ENCODE data around the gene ATP6V1G2.
"Not testable (repeated sequence)": the region's sequence is repeated elsewhere in the genome, so short reads cannot be mapped to it uniquely, and the experiment has no call there.

Gene ATP6V1G2

DNA sequence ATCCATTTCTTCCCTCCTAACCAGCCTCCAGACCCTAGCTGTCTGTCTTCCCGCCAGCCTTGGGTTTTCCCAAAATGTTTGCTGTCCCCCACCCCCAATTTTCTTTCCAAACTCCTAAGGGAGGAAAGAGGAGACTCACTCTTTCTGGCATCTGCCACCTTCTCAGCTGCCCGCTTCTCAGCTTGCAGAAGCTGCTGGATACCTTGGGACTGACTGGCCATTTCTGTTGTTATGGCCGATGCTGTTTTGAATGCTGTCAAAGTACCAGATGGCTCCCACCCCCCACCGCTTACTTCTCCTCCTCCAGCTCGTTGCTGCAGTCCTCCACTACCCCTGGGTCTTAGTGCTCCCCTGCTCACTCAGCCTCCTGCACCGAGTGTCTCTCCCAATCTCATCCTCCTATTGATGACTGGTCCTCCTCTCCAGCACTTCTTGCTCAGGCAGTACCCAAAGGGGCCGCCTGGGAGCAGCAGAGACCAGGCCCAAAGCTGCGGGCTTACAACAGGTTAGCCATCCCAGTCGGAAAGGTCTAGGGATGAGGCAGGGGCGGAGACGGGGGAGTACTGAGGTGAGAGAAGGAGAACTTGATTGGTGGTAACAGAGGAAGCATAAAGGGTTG lies at the start of gene ATP6V1G2:
Gene ATP6V1G2 (minus strand): TSS at position 270 of the 619 bp plus-strand sequence. CDS start 49 bp downstream, at position 221.
- peak; percentile 96 to 97 for DNase-seq

DNA sequence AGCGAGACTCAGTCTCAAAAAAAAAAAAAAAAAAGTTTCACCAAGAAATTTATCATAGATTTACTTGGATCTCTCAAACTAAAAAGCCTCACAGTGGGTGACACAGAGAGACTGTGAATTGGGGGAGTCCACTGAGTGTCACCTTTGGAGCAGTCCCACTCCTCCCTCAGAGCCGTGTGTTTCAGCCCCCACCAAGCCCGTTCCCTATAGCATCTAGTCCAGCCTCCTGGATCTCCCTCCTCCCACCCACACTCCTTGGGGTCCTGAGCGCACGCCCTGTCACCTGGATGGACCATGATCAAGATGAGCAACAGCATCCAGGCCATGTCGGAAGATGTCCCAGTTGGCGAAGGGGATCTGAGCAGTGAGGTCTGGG lies 46.0 kb upstream of the ATP6V1G2 start:
- no peak for DNase-seq

DNA sequence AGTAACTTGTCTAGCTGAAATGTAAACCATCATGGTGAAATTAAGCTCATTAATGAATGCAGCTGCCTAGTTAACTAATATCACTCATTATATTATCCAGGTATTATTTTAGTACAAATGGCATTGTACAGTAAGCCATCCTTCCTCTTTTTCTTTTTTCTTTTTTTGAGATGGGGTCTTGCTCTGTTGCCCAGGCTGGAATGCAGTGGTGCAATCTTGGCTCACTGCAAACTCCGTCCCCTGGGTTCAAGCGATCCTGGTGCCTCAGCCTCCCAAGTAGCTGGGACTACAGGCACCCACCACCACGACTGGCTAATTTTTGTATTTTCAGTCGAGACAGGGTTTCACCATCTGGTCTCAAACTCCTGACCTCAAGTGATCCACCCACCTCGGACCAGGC lies 44.3 kb upstream of the ATP6V1G2 start:
- not testable (repeated sequence) for DNase-seq

DNA sequence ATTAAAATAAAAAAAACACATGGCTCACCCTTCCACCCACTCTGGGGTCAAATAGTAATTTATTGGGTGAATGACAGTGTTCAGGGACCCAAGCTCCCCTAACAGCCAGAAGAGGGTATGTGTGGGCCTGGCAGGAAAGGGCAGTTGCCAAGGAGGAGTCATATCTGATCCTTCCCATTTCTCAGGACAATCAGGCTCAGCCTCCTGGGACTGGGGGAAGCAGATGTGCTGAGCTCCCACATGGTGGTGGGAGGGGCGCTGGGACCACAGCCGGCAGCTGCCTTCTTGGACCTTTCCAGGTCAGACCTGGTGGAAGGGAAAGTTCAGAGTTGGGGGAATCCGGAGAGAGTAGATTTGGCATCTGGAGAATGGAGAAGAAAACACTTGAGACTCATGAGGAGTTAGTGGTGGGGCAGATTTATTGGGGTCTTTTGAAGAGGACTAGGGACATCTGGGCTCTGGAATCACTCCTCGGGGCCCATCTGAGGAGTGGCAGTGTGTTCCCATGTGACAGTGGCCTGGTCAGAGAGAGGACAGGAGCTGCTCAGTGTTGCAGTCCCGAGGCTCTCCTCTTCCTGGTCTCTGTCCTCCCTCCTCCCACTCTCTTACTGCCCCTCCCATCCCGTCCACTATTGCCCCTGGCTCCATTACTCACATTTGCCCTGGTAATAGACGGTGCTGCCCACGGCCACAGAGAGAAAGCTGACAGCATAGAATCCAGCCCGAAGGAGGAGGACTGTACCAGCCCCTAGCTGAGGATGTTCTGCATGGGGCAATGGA lies 42.7 kb upstream of the ATP6V1G2 start:
- DNase-seq, result no peak

DNA sequence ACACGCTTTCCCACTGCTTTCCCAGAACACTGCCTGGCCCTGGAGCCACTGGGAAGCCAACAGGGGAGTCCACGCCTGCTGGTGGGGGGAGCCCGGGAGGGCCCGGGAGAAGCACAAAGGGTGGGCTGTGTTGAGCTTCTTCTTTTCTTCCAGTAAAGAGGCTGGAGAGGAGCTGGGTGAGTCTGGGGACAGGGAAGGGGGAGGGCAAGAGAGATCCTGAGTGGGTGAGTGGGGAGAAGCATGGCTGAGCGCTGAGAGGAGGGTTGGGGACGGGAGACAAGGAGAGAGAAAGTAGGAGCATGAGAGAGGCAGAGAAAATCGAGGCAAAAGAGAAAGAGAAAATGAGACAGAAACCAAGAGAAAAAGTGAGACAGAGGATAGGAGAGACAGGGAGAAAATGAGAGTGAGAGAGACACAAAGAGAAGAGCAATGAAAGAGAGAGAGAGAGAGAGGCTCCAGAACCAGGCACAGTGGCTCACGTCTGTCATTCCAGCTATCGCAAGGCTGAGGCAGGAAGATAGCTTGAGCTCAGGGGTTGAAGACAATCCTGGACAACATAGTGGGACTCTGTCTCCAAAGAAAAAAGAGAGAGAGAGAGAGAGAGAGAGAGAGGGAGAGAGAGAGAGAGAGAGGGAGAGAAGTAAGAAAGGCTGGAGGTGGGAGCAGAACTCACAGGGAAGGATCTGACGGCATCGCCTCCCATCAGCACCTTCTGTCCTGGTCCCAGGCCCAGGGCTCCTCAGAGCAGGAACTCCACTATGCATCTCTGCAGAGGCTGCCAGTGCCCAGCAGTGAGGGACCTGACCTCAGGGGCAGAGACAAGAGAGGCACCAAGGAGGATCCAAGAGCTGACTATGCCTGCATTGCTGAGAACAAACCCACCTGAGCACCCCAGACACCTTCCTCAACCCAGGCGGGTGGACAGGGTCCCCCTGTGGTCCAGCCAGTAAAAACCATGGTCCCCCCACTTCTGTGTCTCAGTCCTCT lies 41.7 kb upstream of the ATP6V1G2 start:
- peak; percentile 49 for DNase-seq

DNA sequence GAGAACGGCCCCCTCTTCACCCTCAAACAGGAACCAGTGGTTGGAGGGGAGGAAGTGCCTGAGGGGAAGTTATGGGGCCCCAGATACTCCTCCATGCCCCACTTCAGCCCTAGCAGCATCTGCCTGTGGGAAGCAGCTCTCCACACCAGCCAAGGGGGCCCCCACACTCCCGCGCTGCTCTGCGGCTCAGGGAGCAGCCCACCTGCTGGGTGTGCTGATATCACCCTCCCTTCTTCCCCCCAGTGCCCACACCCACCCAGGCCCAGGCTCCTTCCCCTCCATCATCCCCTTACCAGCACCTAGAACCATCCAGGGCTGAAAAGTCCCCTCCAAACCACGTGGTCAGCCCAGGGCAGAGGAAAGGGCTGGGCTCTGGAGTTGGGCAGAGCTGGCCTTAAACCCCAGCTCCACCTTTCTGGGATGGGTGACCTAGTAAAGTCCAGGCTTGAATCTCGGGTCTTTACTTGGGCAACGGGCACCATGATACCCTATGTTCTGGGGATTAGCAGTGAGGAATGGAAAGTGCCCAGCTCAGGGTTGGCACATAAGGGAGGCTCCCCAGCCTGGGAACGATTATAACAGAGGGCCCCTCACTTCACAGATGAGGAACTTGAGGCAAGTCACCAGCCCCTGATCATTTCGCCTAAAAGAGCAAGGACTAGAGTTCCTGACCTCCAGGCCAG lies 40.3 kb upstream of the ATP6V1G2 start:
- DNase-seq, result peak; percentile 44 to 49

DNA sequence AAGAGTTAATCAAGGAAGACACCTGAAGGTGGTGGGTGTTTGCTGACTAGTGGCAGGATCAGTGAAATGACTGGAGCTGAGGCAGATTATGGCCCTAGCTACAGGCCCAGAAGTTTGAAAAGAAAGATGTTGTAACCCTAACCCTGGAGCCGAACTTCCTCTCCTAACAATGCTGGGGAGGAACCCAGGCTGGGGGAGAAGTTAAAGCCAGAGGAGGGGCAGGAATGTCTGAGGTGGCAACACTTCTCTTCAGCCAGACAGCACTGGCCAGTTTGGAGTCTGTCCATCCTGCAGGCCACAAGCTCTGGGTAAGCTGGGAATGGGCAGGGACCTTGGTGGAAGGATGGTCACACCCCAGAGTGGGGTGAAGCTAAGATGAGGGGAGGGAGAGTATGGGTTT lies 39.6 kb upstream of the ATP6V1G2 start, which contains the start of gene LST1:
Gene LST1 (plus strand): TSS at position 270 of the 400 bp plus-strand sequence. CDS start 1,023 bp downstream, outside the sequence.
- no peak for DNase-seq

DNA sequence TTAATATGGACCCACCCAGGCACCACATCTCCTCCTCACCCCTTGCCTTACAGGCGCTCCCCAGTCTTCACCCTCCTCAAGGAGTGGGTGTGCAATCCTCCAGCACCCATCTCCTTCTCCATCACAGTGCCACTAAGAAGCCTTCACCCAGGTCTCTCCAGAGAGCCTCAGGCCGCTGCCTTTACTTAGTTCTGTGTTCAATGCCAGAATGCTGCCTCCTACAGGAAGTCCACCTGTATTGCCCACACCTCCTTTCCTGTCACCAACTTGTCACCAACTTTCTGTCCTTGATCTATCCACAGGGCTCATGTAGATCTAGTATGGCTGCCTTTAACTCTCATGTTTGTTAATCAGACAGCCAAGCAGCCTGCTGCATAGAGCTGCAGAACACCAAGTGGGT lies 39.1 kb upstream of the ATP6V1G2 start:
- peak; percentile 69 to 71 for DNase-seq

DNA sequence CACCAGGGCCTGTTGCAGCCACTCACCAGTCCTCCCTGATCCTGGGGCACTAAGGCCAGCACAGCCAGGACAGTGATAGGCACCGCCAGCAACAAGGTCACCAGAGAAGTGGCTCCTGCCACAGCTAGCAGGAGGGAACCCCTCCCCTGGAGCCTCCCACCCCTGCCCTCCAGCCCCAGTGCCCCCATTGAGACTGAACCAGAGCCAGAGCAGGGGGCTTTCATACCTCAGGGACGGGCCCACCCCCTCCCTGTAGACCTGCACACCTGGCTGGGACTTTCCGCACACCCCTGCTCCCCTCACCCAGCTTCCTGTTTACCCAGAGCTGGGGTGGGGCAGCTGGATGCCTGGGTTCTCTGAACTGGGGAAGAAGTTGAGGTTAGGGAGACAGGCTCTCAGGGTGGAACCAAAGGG lies 35.8 kb upstream of the ATP6V1G2 start, which contains the start of gene LTB:
Gene LTB (minus strand): TSS at position 195 of the 414 bp plus-strand sequence. CDS start 7 bp downstream, at position 188.
- DNase-seq, result peak in 1 of 2 experiments; percentile 57

DNA sequence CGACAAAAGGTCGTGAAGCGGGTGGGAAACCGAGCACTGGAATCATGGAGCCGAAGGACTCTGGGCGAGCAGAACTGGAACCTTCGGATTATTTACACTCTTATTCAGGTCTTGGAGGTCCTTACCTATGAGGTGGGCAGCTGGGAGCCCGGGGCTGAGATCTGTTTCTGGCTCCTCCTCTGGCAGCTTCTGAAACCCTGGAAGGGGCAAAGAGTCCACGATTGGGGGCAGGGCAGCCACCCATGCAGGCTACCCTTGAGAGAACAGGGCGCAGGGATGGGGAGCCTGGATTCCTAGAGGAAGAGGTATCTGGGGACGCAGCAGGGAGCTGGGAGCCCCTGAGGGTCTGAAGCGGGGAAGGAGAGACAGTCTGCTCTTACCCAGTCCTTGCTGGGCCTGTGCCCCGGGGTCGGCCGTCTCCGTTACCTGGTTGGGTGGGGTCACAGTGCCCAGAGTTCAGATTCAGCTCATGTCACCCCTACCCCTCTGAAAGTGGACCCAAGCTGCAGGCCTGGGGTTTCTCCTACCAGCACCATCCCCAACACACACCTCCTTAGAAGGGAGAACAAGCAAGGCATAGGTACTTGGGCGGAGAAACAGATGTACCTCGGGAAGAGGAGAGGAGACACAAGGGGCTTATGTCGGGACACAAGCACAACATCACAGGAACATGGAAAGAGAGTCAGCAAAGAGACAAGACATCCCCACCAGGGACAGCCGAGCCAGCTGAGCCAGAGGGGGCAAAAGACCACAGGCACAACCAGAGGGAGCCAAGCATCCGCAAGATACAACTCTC lies 35.2 kb upstream of the ATP6V1G2 start:
- peak in 1 of 2 experiments; percentile 60 for DNase-seq

DNA sequence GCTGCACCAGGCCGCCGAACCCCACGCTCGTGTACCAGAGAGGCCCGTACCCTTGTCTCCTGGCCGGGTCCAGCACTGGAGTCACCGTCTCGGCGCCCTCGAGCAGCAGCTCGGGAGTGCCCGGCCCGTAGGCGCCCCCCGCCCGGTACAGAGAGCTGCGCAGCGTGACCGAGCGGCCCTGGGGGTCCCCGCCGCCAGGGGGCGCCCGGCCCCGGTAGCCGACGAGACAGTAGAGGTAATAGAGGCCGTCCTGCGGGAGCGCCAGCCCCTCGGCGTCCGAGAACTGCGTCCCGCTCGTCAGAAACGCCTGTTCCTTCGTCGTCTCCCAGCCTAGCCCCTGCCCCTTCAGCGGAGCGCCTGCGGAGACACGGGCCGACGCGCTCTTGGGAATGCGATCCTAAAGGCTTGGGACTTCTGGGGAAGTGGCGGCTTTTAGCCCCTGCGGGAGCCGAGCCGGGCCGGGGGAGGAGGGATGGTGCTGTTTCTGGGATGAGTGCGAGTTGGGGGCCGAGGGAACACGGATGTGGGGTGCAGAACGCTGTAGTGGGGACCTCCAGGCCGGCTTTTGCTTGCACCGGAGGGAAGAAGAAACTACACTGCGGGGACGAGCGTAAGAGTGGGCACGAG lies 34.5 kb upstream of the ATP6V1G2 start:
- peak; percentile 94 to 95 for DNase-seq

DNA sequence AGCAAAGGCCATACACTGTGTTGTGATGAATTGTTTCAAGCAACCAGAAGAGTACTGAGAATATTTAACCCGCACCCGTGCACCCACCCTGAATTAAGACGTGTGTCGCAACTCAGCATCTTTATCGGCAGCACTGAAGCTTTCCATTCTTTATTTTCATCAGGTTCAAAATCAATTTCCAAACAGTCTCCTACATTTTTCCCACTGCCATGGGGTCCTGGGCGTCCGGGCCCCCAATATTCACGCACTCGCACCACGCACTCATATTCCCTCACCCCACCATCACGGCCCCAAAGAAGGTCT lies 34.0 kb upstream of the ATP6V1G2 start:
- no peak for DNase-seq

DNA sequence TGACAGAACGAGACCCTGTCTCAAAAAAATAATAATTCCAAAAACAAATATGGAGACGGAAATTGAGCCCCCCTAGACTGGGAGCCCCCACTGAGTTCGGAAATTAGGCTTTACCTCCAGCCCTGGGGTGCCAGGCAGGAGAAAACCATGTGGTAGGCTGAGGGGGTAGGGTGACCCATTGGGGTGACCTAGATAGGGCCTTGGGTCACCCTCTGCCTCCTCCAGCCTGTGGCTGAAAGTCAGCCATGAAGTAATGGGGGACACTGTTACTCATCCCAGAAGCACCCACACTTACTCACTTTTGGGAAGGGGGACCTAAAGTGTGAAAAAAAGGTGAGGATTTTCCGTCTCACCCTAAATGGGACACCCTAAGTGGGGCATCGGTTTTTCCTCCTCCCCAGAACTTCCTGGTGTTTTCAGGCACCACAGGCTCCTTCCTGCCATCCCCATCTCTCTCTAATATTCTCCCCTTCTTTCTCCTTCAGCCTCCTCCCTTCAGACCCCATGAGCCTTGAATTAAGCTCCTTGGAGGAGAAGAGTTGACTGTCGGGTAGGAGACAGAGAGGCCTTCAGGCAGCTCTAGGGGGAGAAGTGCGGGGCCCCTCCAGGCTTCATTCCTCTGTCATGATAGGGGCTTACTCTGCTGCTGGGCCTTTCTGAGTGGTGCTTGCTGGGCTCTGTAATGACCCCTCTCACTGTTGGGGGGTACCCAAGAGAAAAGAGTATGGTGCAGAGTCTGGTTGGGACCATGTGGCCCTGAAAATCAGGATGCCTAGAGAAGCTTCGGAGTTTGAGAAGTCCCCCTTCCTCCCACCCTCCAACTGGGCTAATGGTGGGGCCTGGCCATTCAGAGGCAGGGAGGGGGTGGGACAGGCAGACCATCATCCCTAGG lies 33.4 kb upstream of the ATP6V1G2 start:
- peak; percentile 65 to 68 for DNase-seq

DNA sequence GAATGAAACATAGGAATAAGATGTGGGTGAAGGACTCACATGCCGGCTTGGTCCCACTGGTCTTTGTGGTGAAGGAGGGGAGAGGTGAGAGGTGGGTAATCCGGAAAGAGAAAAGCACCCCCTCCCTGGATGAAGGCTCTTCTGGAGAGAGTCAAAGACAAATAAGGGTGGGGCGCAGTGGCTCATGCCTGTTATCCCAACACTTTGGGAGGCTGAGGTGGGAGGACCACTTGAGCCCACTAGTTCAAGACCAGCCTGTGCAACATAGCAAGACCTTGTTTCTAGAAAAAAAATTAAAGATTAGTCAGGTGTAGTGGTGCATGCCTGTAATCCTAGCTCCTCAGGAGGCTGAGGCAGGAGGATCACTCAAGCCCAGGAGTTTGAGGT lies 32.7 kb upstream of the ATP6V1G2 start:
- peak in 1 of 2 experiments; percentile 64 for DNase-seq

DNA sequence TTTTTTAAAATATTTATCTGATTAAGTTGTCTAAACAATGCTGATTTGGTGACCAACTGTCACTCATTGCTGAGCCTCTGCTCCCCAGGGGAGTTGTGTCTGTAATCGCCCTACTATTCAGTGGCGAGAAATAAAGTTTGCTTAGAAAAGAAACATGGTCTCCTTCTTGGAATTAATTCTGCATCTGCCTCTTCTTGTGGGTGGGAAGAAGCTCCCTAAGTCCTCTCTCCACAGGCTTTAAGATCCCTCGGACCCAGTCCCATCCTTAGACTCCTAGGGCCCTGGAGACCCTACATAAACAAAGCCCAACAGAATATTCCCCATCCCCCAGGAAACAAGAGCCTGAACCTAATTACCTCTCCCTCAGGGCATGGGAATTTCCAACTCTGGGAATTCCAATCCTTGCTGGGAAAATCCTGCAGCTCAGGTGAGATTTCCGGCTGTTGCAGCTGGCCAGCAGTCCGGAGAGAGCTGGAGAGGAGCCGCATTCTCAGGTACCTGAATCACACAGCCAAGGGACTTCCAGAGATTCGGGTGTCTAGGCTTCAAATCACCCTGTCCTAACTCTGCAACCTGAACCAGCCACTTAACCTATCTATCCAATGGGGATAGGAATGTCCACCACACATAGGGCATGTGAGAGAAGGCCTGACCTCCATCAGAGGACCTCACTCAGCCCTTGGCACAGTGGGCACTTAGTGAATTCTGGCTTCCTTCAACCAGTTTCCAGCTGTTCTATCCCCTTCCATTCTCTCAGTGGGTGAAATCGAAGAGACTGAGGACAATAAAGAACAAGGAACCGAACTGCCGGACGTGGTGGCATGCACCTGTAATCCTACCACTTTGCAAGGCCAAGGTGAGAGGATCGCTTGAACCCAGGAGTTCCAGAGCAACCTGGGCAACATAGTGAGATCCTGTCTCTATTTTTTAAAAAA lies 32.0 kb upstream of the ATP6V1G2 start:
- peak in 1 of 2 experiments; percentile 61 for DNase-seq

DNA sequence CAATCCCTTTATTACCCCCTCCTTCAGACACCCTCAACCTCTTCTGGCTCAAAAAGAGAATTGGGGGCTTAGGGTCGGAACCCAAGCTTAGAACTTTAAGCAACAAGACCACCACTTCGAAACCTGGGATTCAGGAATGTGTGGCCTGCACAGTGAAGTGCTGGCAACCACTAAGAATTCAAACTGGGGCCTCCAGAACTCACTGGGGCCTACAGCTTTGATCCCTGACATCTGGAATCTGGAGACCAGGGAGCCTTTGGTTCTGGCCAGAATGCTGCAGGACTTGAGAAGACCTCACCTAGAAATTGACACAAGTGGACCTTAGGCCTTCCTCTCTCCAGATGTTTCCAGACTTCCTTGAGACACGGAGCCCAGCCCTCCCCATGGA lies 31.2 kb upstream of the ATP6V1G2 start:
- no peak for DNase-seq

DNA sequence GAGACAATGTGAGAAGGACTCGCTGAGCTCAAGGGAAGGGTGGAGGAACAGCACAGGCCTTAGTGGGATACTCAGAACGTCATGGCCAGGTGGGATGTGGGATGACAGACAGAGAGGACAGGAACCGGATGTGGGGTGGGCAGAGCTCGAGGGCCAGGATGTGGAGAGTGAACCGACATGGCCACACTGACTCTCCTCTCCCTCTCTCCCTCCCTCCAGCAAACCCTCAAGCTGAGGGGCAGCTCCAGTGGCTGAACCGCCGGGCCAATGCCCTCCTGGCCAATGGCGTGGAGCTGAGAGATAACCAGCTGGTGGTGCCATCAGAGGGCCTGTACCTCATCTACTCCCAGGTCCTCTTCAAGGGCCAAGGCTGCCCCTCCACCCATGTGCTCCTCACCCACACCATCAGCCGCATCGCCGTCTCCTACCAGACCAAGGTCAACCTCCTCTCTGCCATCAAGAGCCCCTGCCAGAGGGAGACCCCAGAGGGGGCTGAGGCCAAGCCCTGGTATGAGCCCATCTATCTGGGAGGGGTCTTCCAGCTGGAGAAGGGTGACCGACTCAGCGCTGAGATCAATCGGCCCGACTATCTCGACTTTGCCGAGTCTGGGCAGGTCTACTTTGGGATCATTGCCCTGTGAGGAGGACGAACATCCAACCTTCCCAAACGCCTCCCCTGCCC lies 30.6 kb upstream of the ATP6V1G2 start:
- peak; percentile 70 to 71 for DNase-seq

All from activated T-cell treated with anti-CD3 and anti-CD28 coated beads, Interleukin-2, amount 50 U/mL, for 48 hours (primary cell).